ENCODE data around the gene SDHD. TPM values are rescaled to one million over a fixed set of nuclear protein-coding genes. Genes with fewer than 3 reads are reported as not detected.

The SDHD gene
- total and polyA plus RNA-seq, 2 donors (not counting 3 experiments of a cell fraction or from before 2014, with no cell fraction given), result 72.3 to 169 TPM

- no peaks in the 10 kb centered on the region for H3K79me2 ChIP-seq (ENCODE audit: control insufficient read depth, insufficient read depth, low read length)
- no peaks in the 10 kb centered on the region for H3K27me3 ChIP-seq (ENCODE audit: control insufficient read depth in 2 of 2, insufficient read depth in 2 of 2, low read length in 2 of 2)
- no peaks in the 10 kb centered on the region for H3K9me1 ChIP-seq (replicated peaks; ENCODE audit: control insufficient read depth, extremely low read depth, insufficient read depth, low read length)
- ChIA-PET CTCF (interaction anchor here (1.0 to 1.5 kb wide), 4 partner anchors 9 to 30 kb away, joined by 3 to 4 read pairs (median 4); partner anchors contain the start of gene IL18), POLR2A (no interaction called here)
- intact Hi-C loops (cut with micrococcal nuclease), result no loop called here
- no peak overlapping the region for H3K27ac ChIP-seq (ENCODE audit: insufficient read depth, low read depth, low read length)
- H3K4me3 ChIP-seq (replicated peaks in 1 of 3; ENCODE audit: insufficient read depth in 1 of 3, low read depth in 1 of 3, low read length in 3 of 3), result no peak overlapping the region
- no peak for DNase-seq (ENCODE audit: low read depth, low spot score)
- H4K20me1 ChIP-seq (replicated peaks; ENCODE audit: control insufficient read depth, extremely low read depth, insufficient read depth, low read length), result no peaks in the 10 kb centered on the region
- BruUV-seq (replicated peaks), result no TSS peak
- H3K9me3 ChIP-seq (replicated peaks; ENCODE audit: control insufficient read depth, insufficient read depth, low read length), result no peaks in the 10 kb centered on the region
- FAIRE-seq, result no peak
- no peak overlapping the region for H3K9ac ChIP-seq (replicated peaks; ENCODE audit: extremely low read depth, insufficient read depth, low read length)
- H3K4me2 ChIP-seq (ENCODE audit: insufficient read depth, low read length), result no peak overlapping the region
- dilution Hi-C loops (cut with MboI; ENCODE audit: extremely low pct_ligation_motif_present, low sequenced_read_pairs), result no loop called here
- no peaks in the 10 kb centered on the region for H3K36me3 ChIP-seq (ENCODE audit: control insufficient read depth in 2 of 2, extremely low read depth in 1 of 2, insufficient read depth in 2 of 2, low read length in 2 of 2)
- H2AFZ ChIP-seq (ENCODE audit: low read depth, low read length), result no peak overlapping the region
- TF ChIP-seq POLR2AphosphoS5 (IDR thresholded peaks at IDR 0.05; ENCODE audit: insufficient read depth, low read depth, low read length) (no peak), FOS (IDR thresholded peaks at IDR 0.05; ENCODE audit: borderline replicate concordance, insufficient read depth, low read length) (no peak), POLR2A (IDR thresholded peaks at IDR 0.05; ENCODE audit: low read depth, low read length) (no peak), MYC (IDR thresholded peaks at IDR 0.05; ENCODE audit: low read depth, low read length) (no peak), JUN (IDR thresholded peaks at IDR 0.05; ENCODE audit: borderline replicate concordance, insufficient read depth, insufficient read length, low read depth) (no peak), MAX (IDR thresholded peaks at IDR 0.05; ENCODE audit: insufficient read depth, insufficient read length) (no peak), EZH2 (IDR thresholded peaks at IDR 0.05; ENCODE audit: borderline replicate concordance, low read depth, low read length, severe bottlenecking) (no peak), GATA2 (IDR thresholded peaks at IDR 0.05; ENCODE audit: insufficient read depth, insufficient read length, low read depth, low read length) (no peak)
- TF ChIP-seq, protein P1, sequence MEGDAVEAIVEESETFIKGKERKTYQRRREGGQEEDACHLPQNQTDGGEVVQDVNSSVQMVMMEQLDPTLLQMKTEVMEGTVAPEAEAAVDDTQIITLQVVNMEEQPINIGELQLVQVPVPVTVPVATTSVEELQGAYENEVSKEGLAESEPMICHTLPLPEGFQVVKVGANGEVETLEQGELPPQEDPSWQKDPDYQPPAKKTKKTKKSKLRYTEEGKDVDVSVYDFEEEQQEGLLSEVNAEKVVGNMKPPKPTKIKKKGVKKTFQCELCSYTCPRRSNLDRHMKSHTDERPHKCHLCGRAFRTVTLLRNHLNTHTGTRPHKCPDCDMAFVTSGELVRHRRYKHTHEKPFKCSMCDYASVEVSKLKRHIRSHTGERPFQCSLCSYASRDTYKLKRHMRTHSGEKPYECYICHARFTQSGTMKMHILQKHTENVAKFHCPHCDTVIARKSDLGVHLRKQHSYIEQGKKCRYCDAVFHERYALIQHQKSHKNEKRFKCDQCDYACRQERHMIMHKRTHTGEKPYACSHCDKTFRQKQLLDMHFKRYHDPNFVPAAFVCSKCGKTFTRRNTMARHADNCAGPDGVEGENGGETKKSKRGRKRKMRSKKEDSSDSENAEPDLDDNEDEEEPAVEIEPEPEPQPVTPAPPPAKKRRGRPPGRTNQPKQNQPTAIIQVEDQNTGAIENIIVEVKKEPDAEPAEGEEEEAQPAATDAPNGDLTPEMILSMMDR (IDR thresholded peaks at IDR 0.05; ENCODE audit: extremely low read depth in 1 of 2, insufficient read depth in 1 of 2, low read depth in 1 of 2, low read length in 2 of 2), result no peak
- no peaks in the 10 kb centered on the region for H3K4me1 ChIP-seq (ENCODE audit: control insufficient read depth, extremely low read depth, insufficient read depth, low read length)
Measured at GRCh38 chr11:112134473-112134872, 47.8 kb downstream of the SDHD start.
